Ishikawa (cell line): Measurements from ENCODE around the gene METTL9.

Source experiments
- CEBPB ChIP-seq: IDR thresholded peaks from 2 replicates; pipeline ENCODE4 v1.6.1; 2012
- CREB1 ChIP-seq: IDR thresholded peaks from 2 replicates; pipeline ENCODE4 v1.6.1; 2012; ENCODE audit warnings: low read depth
- EGR1 ChIP-seq: IDR thresholded peaks from 2 replicates; pipeline ENCODE4 v1.6.1; 2012
- EP300 ChIP-seq: IDR thresholded peaks from 2 replicates; pipeline ENCODE4 v1.6.1; 2012; ENCODE audit warnings: borderline replicate concordance
- FOXM1 ChIP-seq: IDR thresholded peaks from 2 replicates; pipeline ENCODE4 v1.6.1; 2012; ENCODE audit warnings: low read depth, borderline replicate concordance
- RAD21 ChIP-seq: IDR thresholded peaks from 2 replicates; pipeline ENCODE4 v1.6.1; 2012; ENCODE audit warnings: low read depth
- TAF1 ChIP-seq: IDR thresholded peaks from 2 replicates; pipeline ENCODE4 v1.6.1; 2012; ENCODE audit warnings: low read depth, mild to moderate bottlenecking
- TCF12 ChIP-seq: IDR thresholded peaks from 2 replicates; pipeline ENCODE4 v1.6.1; 2012; ENCODE audit warnings: low read depth
- TF ChIP-seq, protein P1 (sequence below): IDR thresholded peaks from 2 replicates; pipeline ENCODE4 v1.6.1; 2012; ENCODE audit warnings: low read depth, mild to moderate bottlenecking
- TF ChIP-seq, protein P2 (sequence below): IDR thresholded peaks from 2 replicates; pipeline ENCODE4 v1.6.1; 2012
- TF ChIP-seq, protein P3 (sequence below): IDR thresholded peaks from 2 replicates; pipeline ENCODE4 v1.6.1; 2012

DNA sequence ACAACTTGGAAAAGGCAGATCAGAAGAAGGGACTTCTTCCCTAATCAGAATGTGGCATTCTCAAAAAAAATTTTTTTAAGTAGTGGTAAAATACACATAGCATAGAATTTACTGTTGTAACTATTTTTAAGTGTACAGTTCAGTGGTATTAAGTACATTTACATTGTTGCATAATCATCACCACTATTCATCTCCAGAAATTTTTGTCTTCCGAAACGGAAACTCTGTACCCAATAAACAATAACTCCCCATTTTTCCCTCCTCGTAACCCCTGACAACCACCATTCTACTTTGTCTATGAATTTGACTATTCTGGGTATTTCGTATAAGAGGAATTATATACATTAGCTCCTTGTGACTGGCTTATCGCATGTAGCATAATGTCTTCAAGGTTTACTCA is 18.9 kb downstream of the METTL9 start:
- no peak for TF ChIP-seq TAF1
- no peak for TF ChIP-seq TCF12
- TF ChIP-seq, protein P1, sequence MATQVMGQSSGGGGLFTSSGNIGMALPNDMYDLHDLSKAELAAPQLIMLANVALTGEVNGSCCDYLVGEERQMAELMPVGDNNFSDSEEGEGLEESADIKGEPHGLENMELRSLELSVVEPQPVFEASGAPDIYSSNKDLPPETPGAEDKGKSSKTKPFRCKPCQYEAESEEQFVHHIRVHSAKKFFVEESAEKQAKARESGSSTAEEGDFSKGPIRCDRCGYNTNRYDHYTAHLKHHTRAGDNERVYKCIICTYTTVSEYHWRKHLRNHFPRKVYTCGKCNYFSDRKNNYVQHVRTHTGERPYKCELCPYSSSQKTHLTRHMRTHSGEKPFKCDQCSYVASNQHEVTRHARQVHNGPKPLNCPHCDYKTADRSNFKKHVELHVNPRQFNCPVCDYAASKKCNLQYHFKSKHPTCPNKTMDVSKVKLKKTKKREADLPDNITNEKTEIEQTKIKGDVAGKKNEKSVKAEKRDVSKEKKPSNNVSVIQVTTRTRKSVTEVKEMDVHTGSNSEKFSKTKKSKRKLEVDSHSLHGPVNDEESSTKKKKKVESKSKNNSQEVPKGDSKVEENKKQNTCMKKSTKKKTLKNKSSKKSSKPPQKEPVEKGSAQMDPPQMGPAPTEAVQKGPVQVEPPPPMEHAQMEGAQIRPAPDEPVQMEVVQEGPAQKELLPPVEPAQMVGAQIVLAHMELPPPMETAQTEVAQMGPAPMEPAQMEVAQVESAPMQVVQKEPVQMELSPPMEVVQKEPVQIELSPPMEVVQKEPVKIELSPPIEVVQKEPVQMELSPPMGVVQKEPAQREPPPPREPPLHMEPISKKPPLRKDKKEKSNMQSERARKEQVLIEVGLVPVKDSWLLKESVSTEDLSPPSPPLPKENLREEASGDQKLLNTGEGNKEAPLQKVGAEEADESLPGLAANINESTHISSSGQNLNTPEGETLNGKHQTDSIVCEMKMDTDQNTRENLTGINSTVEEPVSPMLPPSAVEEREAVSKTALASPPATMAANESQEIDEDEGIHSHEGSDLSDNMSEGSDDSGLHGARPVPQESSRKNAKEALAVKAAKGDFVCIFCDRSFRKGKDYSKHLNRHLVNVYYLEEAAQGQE = no peak
- no peak for TF ChIP-seq FOXM1
- no peak for TF ChIP-seq EP300
- no peak for TF ChIP-seq RAD21
- TF ChIP-seq CREB1 = no peak
- TF ChIP-seq, protein P2, sequence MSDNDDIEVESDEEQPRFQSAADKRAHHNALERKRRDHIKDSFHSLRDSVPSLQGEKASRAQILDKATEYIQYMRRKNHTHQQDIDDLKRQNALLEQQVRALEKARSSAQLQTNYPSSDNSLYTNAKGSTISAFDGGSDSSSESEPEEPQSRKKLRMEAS = no peak
- no peak for TF ChIP-seq EGR1
- no peak for TF ChIP-seq CEBPB
- TF ChIP-seq, protein P3, sequence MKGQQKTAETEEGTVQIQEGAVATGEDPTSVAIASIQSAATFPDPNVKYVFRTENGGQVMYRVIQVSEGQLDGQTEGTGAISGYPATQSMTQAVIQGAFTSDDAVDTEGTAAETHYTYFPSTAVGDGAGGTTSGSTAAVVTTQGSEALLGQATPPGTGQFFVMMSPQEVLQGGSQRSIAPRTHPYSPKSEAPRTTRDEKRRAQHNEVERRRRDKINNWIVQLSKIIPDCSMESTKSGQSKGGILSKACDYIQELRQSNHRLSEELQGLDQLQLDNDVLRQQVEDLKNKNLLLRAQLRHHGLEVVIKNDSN = no peak
